Esophagus squamous epithelium (tissue), 5 donors: ENCODE results near the gene WBP1L. TPM values are rescaled to one million over a fixed set of nuclear protein-coding genes. Genes with fewer than 3 reads are reported as not detected.

Experiments used
- DNase-seq: peaks from one replicate; lab custom pipeline; 2025; lab: John Stamatoyannopoulos, UW
- H3K27ac ChIP-seq, 4 donors: fragments of 200-600 bp; sonication (generic); one replicate each; pipeline ENCODE4 v1.5.1; 2016 to 2019; ENCODE audit warnings: mild to moderate bottlenecking in 1 of 4
- H3K27me3 ChIP-seq, 4 donors: fragments of 200-600 bp; sonication (generic); 1 replicate in 3 of 4; 2 replicates in 1 of 4; pipeline versions ENCODE4 v1.5.1 to v1.6.0; 2017 to 2021; ENCODE audit warnings: antibody characterized with exemption in 1 of 4
- H3K36me3 ChIP-seq, 3 donors: fragments of 200-600 bp; sonication (generic); one replicate each; pipeline ENCODE4 v1.5.1; 2016 to 2019
- H3K4me1 ChIP-seq, 3 donors: fragments of 200-600 bp; sonication (generic); one replicate each; pipeline ENCODE4 v1.5.1; 2017 to 2019
- H3K4me3 ChIP-seq, 4 donors: fragments of 200-600 bp; sonication (generic); 1 replicate in 3 of 4; 2 replicates in 1 of 4; pipeline ENCODE4 v1.5.1; 2016 to 2019; ENCODE audit warnings: mild to moderate bottlenecking in 2 of 4, moderate library complexity in 1 of 4
- H3K9me3 ChIP-seq, 3 donors: fragments of 200-600 bp; sonication (generic); one replicate each; pipeline ENCODE4 v1.5.1; 2016 to 2019
- POLR2A ChIP-seq, 4 donors: fragments of 450-650 bp; IDR thresholded peaks; one replicate each; pipeline ENCODE4 v1.6.1; 2017; ENCODE audit warnings: antibody characterized with exemption in 4 of 4, mild to moderate bottlenecking in 4 of 4, moderate library complexity in 3 of 4
- WGBS, 2 donors: methylation state at CpG; one replicate each; pipeline ENCODE4 v1.1.5; 2018; 5-methylcytosine and 5-hydroxymethylcytosine counted together
- intact Hi-C: fragments of 100-400 bp; cut with DNase I; formaldehyde crosslinking; loops from one replicate; pipeline ENCODE4 v1.15.0; 2022
- total RNA-seq, 4 donors: library from RNA; depleted of rRNA; stranded (reverse); fragments of >200 nt; gene quantifications; one replicate each; pipeline ENCODE4 v1.1.0, GENCODE V29; 2016
- TF ChIP-seq, protein P1 (sequence below), 6 experiments: fragments of 450-650 bp in 4 of 6; fragments of 200-600 bp in 2 of 6; sonication (generic) in 2 of 6; IDR thresholded peaks; one replicate each; pipeline ENCODE4 v1.5.1; 2016 to 2019; ENCODE audit warnings: antibody characterized with exemption in 6 of 6, mild to moderate bottlenecking in 4 of 6, moderate library complexity in 4 of 6
- donor health status: DM: yes; HTN: yes; CAD: no.

The WBP1L gene
- total RNA-seq, 4 donors from 2014 or later, result 40.6 to 61.4 (median 49.1) TPM

DNA sequence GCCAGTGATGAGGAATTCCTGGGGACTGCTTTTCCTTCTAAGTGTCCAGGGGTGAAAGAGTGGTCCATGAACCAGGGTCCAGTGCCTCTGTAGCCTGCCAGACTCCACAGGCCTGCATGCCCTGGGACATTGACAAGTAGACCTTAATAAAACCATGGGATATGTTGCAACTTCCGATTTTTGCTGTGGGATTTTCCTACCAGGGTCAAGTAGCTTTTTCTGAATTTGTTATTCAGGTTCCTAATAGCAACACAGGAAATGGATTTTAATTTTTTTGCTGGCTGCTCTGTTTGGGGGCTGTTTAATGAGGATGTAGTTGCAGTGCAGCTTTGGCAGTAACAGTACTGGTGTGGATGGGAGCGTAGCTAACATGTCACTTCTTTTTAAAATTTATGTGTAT lies 42.1 kb downstream of the WBP1L start:
- H3K9me3 ChIP-seq, result no peaks in the 10 kb centered on the region
- peak overlapping the region in 3 of 4 donors; percentile 46 to 89 (median 80) for H3K27ac ChIP-seq
- peak overlapping the region in 1 of 4 donors; percentile 6 for H3K4me3 ChIP-seq
- no peaks in the 10 kb centered on the region for H3K27me3 ChIP-seq
- intact Hi-C loops, result no loop called here
- WGBS, 2 donors, result 30 to 55% methylated on average over 2 of the region's 2 CpGs
- peaks cover 0 to 4% (median 0%) of the 10 kb centered on the region in 3 donors for H3K36me3 ChIP-seq
- TF ChIP-seq, protein P1, sequence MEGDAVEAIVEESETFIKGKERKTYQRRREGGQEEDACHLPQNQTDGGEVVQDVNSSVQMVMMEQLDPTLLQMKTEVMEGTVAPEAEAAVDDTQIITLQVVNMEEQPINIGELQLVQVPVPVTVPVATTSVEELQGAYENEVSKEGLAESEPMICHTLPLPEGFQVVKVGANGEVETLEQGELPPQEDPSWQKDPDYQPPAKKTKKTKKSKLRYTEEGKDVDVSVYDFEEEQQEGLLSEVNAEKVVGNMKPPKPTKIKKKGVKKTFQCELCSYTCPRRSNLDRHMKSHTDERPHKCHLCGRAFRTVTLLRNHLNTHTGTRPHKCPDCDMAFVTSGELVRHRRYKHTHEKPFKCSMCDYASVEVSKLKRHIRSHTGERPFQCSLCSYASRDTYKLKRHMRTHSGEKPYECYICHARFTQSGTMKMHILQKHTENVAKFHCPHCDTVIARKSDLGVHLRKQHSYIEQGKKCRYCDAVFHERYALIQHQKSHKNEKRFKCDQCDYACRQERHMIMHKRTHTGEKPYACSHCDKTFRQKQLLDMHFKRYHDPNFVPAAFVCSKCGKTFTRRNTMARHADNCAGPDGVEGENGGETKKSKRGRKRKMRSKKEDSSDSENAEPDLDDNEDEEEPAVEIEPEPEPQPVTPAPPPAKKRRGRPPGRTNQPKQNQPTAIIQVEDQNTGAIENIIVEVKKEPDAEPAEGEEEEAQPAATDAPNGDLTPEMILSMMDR (IDR thresholded peaks at IDR 0.05), result no peak
- no peak for TF ChIP-seq POLR2A (IDR thresholded peaks at IDR 0.05)
- H3K4me1 ChIP-seq, result peaks cover 28 to 84% (median 60%) of the 10 kb centered on the region in 3 donors
- DNase-seq, result no peak

DNA sequence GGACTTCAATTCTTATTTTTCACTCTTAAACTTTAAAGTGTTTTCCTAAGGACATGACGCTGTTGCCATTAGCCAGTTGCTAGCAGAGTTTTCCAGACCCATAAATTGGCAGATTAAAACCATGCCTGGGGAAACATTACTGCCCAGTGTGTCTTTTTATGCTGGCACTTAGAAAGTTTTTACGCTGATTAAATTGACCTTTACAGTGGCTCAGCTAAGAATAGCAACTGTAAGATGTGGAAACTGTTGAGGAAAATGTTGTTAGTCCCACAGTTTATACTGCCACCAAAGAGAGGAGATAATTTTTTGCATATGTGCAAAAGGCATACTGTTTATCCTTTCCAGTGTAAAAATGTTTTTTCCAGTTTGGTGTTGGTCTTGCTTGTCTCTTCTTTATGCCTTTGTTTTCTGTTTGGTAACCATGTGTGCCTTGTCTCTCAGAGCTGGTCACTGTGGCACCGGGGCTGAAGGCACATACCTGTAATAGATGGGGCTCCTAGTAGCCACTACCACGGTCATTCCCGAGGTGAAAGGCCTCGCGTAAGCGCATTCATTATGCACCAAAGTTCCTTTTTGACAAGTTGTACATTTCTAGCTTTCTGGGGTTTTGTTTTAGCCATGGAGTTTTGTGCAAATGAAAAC lies 48.1 kb downstream of the WBP1L start:
- 77 to 79% methylated on average over 8 of the region's 8 CpGs for WGBS, 2 donors
- peaks cover 0 to 83% (median 26%) of the 10 kb centered on the region in 3 donors for H3K4me1 ChIP-seq
- TF ChIP-seq, protein P1 (IDR thresholded peaks at IDR 0.05), result no peak
- no peak for TF ChIP-seq POLR2A (IDR thresholded peaks at IDR 0.05)
- intact Hi-C loops, result no loop called here
- H3K4me3 ChIP-seq, result no peak overlapping the region
- H3K9me3 ChIP-seq, result no peaks in the 10 kb centered on the region
- peaks cover 0 to 25% (median 0%) of the 10 kb centered on the region in 3 donors for H3K36me3 ChIP-seq
- DNase-seq, result no peak
- H3K27ac ChIP-seq, result no peak overlapping the region
- H3K27me3 ChIP-seq, result no peaks in the 10 kb centered on the region

DNA sequence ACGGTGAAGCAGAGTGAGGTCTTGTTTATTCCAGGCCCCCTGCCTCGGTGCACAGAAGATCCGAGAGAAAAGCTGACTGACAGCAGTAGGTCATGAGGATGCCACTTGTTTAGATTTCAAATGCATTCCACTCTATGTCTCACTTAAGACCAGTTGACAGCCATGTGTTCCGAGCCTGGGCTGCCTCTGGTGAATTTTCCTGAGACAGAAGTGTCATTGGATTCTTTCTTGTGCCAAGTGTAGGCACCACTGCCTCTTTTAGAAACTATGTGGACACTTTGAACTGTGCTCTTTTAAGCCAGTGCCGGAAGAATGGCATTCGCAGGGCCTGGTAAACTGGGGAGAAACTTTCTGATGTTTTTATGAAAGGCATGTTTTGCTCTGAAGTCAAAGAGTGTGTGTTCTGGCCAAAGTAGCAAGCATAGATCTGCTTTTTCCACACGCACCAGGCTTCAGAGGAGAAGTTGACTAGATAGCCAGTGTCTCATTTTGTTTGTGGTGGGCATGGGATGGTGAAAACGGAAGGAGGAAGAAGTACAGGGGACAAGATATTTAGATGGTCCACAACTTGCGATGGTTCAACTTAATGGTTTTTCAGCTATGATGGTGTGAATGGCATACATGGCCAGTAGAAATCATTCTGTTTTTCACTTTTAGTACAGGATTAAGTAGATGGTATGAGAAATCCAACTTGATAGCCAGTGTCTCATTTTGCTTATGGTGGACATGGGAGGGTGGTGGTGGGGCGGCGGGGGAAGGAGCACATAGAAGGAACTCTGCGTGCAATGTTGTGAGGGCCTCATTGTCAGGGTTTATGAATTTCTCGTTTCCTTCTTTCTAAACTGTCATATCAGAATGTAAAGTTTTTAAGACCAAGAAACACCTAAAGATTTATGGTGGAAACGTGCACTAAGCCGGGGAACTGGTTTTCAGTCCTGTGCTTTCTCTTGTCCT lies 52.0 kb downstream of the WBP1L start:
- Histone ChIP-seq H3K36me3 (peaks cover 0 to 57% (median 5%) of the 10 kb centered on the region in 3 donors), H3K27ac (peak overlapping the region; percentile 22 to 80 (median 70)), H3K4me1 (peaks cover 15 to 96% (median 39%) of the 10 kb centered on the region in 3 donors), H3K27me3 (no peaks in the 10 kb centered on the region), H3K9me3 (no peaks in the 10 kb centered on the region), H3K4me3 (peak overlapping the region in 1 of 4 donors; percentile 21)
- intact Hi-C loops, result no loop called here
- no peak for DNase-seq
- TF ChIP-seq POLR2A (IDR thresholded peaks at IDR 0.05), result no peak
- TF ChIP-seq, protein P1 (IDR thresholded peaks at IDR 0.05), result no peak
- 72 to 78% methylated on average over 15 of the region's 15 CpGs for WGBS, 2 donors

DNA sequence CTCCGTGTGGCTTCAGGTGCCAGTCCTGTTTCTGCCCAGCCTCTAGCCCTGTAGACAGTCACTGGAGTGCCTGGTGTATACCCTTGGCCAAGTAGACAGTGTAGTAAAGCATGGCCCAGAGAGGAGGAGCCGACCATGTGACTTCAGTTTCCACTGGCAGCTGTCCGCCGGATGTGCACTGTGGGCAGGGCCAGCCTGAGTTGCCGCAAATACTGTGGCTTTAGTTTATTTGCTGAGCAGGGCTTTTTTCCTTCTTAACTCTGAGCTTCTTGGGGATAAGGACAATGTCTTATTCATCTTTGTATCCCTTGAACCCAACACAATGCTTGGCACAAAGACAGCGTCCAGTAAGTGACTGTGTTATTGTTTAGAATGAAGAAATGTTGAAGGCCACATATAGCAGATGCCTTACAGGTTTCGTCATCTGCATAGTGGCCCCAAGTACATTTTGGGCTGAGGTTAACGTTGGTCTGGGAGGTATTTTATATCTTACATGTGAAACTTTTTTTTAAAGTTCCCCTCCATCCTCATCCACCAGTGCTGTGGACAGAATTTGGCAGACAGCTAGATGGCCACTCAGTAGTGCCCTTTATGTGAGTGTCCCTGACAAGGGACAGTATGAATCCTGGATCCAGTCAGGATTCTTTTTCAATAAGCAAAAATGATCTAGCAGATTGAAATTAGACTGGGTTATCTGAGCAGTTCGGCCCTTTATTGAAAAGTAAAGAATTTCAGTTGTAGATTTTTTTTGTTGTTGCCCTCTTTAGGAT lies 52.8 kb downstream of the WBP1L start:
- Histone ChIP-seq H3K9me3 (no peaks in the 10 kb centered on the region), H3K27ac (peak overlapping the region; percentile 22 to 80 (median 70)), H3K36me3 (peaks cover 0 to 56% (median 5%) of the 10 kb centered on the region in 3 donors), H3K27me3 (no peaks in the 10 kb centered on the region), H3K4me3 (peak overlapping the region in 1 of 4 donors; percentile 21), H3K4me1 (peaks cover 23 to 96% (median 46%) of the 10 kb centered on the region in 3 donors)
- intact Hi-C loops, result no loop called here
- TF ChIP-seq, protein P1 (IDR thresholded peaks at IDR 0.05), result no peak
- peak in 1 of 4 donors; percentile 54 for TF ChIP-seq POLR2A (IDR thresholded peaks at IDR 0.05)
- 40% methylated on average over 8 to 9 of the region's 9 CpGs for WGBS, 2 donors
- DNase-seq, result no peak
